ENCODE results near the gene RERG.

RERG gene

GRCh38 chr12:15201456-15201855, 19.8 kb downstream of the RERG start:
- H3K4me3 ChIP-seq (ENCODE audit: control insufficient read depth, low read depth, low read length), result no peak overlapping the region
- TF ChIP-seq CTCF (conservative IDR thresholded peaks at IDR 0.05; ENCODE audit: control insufficient read depth, insufficient read depth, low read depth, low read length), result no peak
- no peak for DNase-seq (ENCODE audit: low read depth)

GRCh38 chr12:15201056-15201455, 20.2 kb downstream of the RERG start:
- H3K4me3 ChIP-seq (ENCODE audit: control insufficient read depth, low read depth, low read length), result no peak overlapping the region
- TF ChIP-seq CTCF (conservative IDR thresholded peaks at IDR 0.05; ENCODE audit: control insufficient read depth, insufficient read depth, low read depth, low read length), result no peak
- DNase-seq (ENCODE audit: low read depth), result no peak

- no peak for TF ChIP-seq CTCF (conservative IDR thresholded peaks at IDR 0.05; ENCODE audit: control insufficient read depth, insufficient read depth, low read depth, low read length)
- H3K4me3 ChIP-seq (ENCODE audit: control insufficient read depth, low read depth, low read length), result no peak overlapping the region
- no peak for DNase-seq (ENCODE audit: low read depth)
These were observed 20.6 kb downstream of the RERG start for GRCh38 chr12:15200641-15201040.

- no peak for DNase-seq (ENCODE audit: low read depth)
- no peak overlapping the region for H3K4me3 ChIP-seq (ENCODE audit: control insufficient read depth, low read depth, low read length)
- TF ChIP-seq CTCF (conservative IDR thresholded peaks at IDR 0.05; ENCODE audit: control insufficient read depth, insufficient read depth, low read depth, low read length), result no peak
These were observed 21.3 kb downstream of the RERG start for GRCh38 chr12:15199930-15200329.

GRCh38 chr12:15196678-15197505, 24.3 kb downstream of the RERG start:
- H3K4me3 ChIP-seq (ENCODE audit: control insufficient read depth, low read depth, low read length), result no peak overlapping the region
- DNase-seq (ENCODE audit: low read depth), result no peak
- no peak for TF ChIP-seq CTCF (conservative IDR thresholded peaks at IDR 0.05; ENCODE audit: control insufficient read depth, insufficient read depth, low read depth, low read length)

- TF ChIP-seq CTCF (conservative IDR thresholded peaks at IDR 0.05; ENCODE audit: control insufficient read depth, insufficient read depth, low read depth, low read length), result no peak
- H3K4me3 ChIP-seq (ENCODE audit: control insufficient read depth, low read depth, low read length), result no peak overlapping the region
- no peak for DNase-seq (ENCODE audit: low read depth)
These were observed 25.0 kb downstream of the RERG start for GRCh38 chr12:15196221-15196620.
